T-helper 22 cell (primary cell): ENCODE data around the gene TIGD2.

ENCODE experiments used
- DNase-seq: peaks from one replicate; pipeline ENCODE4 v3.0.0-alpha.2; 2020; ENCODE audit warnings: low read depth

Gene TIGD2

GRCh38 chr4:89162987-89163386 lies 51.7 kb downstream of the TIGD2 start:
- no peak for DNase-seq

- DNase-seq, result no peak
These were observed 53.1 kb downstream of the TIGD2 start for GRCh38 chr4:89164400-89164799.
